HEK293T (cell line): ENCODE measurements around the gene MRPL17.

ENCODE experiments used
- CTCF ChIA-PET: fragments of 350-600 bp; formaldehyde crosslinking; extraction: SDS; loops from one replicate; lab custom pipeline; 2021; ENCODE audit warnings: antibody characterized with exemption, inconsistent platforms; lab: Yijun Ruan, JAX
- POLR2A ChIA-PET: fragments of 350-600 bp; formaldehyde crosslinking; extraction: SDS; loops from one replicate; lab custom pipeline; 2020; ENCODE audit warnings: antibody characterized with exemption, inconsistent platforms; lab: Yijun Ruan, JAX
- DNase-seq: peaks from one replicate; pipeline ENCODE4 v3.0.0; 2012; ENCODE audit warnings: mixed read lengths; ENCODE audit errors: extremely low spot score
- ARNT ChIP-seq: fragments of 450-650 bp; IDR thresholded peaks from 2 replicates; pipeline ENCODE4 v1.6.1; 2017; ENCODE audit warnings: mild to moderate bottlenecking
- BHLHE40 ChIP-seq: fragments of 450-650 bp; IDR thresholded peaks from 2 replicates; pipeline ENCODE4 v1.6.1; 2016; ENCODE audit warnings: mild to moderate bottlenecking, moderate library complexity, borderline replicate concordance
- CTBP1 ChIP-seq: fragments of 450-650 bp; IDR thresholded peaks from 2 replicates; pipeline ENCODE4 v1.6.1; 2016; ENCODE audit warnings: borderline replicate concordance
- ELF4 ChIP-seq: fragments of 450-650 bp; IDR thresholded peaks from 2 replicates; pipeline ENCODE4 v1.6.1; 2017; ENCODE audit warnings: antibody characterized with exemption
- FOXA1 ChIP-seq: fragments of 450-650 bp; IDR thresholded peaks from 2 replicates; pipeline ENCODE4 v1.6.1; 2016; ENCODE audit warnings: mild to moderate bottlenecking
- FOXK2 ChIP-seq: fragments of 450-650 bp; IDR thresholded peaks from 2 replicates; pipeline ENCODE4 v1.6.1; 2016; ENCODE audit warnings: mild to moderate bottlenecking
- FOXM1 ChIP-seq: fragments of 450-650 bp; IDR thresholded peaks from 2 replicates; pipeline ENCODE4 v1.6.1; 2017; ENCODE audit warnings: mild to moderate bottlenecking, borderline replicate concordance
- HDGF ChIP-seq: fragments of 450-650 bp; IDR thresholded peaks from 2 replicates; pipeline ENCODE4 v1.6.1; 2017; ENCODE audit warnings: antibody characterized with exemption, borderline replicate concordance
- L3MBTL2 ChIP-seq: fragments of 450-650 bp; conservative IDR thresholded peaks from 2 replicates; pipeline ENCODE4 v1.6.1; 2016; ENCODE audit warnings: mild to moderate bottlenecking
- LEF1 ChIP-seq: fragments of 450-650 bp; IDR thresholded peaks from 2 replicates; pipeline ENCODE4 v1.6.1; 2017; ENCODE audit warnings: mild to moderate bottlenecking, borderline replicate concordance
- NFRKB ChIP-seq: fragments of 450-650 bp; IDR thresholded peaks from 2 replicates; pipeline ENCODE4 v1.6.1; 2016; ENCODE audit warnings: mild to moderate bottlenecking, moderate library complexity
- PKNOX1 ChIP-seq: fragments of 450-650 bp; IDR thresholded peaks from 2 replicates; pipeline ENCODE4 v1.6.1; 2016
- SP1 ChIP-seq: fragments of 450-650 bp; IDR thresholded peaks from 2 replicates; pipeline ENCODE4 v1.6.1; 2017
- SUZ12 ChIP-seq: fragments of 450-650 bp; IDR thresholded peaks from 2 replicates; pipeline ENCODE4 v1.6.1; 2016; ENCODE audit warnings: mild to moderate bottlenecking
- TARDBP ChIP-seq: fragments of 450-650 bp; IDR thresholded peaks from 2 replicates; pipeline ENCODE4 v1.6.1; 2016
- ZNF384 ChIP-seq: fragments of 450-650 bp; IDR thresholded peaks from 2 replicates; pipeline ENCODE4 v1.6.1; 2016

MRPL17 gene

GRCh38 chr11:6635082-6635932, 47.8 kb downstream of the MRPL17 start:
- ChIA-PET CTCF (no interaction called here), POLR2A (interaction anchor here (0.6 to 1.4 kb wide), 2 partner anchors 11 to 48 kb away, joined by 3 to 6 read pairs; partner anchors contain the start of gene MRPL17)
- DNase-seq: no peak
- TF ChIP-seq FOXM1: no peak
- no peak for TF ChIP-seq SUZ12
- TF ChIP-seq SP1: no peak
- no peak for TF ChIP-seq HDGF
- TF ChIP-seq NFRKB: no peak
- TF ChIP-seq FOXA1: no peak
- no peak for TF ChIP-seq TARDBP
- TF ChIP-seq ELF4: no peak
- no peak for TF ChIP-seq BHLHE40

- CTCF ChIA-PET: no interaction called here
- DNase-seq: no peak
- POLR2A ChIA-PET: interaction anchor here (1.4 kb wide), 1 partner anchor 49 kb away, joined by 6 read pairs; the partner anchor contains the start of gene MRPL17
- TF ChIP-seq LEF1 (no peak), CTBP1 (no peak), ARNT (no peak), ELF4 (no peak), FOXM1 (no peak), L3MBTL2 (no peak), NFRKB (no peak), SUZ12 (no peak), HDGF (no peak), PKNOX1 (no peak), FOXK2 (no peak), SP1 (no peak), BHLHE40 (no peak), ZNF384 (no peak)
These were observed 48.6 kb downstream of the MRPL17 start for GRCh38 chr11:6634534-6634933.

GRCh38 chr11:6633422-6634408, 49.4 kb downstream of the MRPL17 start:
- DNase-seq: no peak
- ChIA-PET POLR2A (no interaction called here), CTCF (no interaction called here)
- TF ChIP-seq L3MBTL2: no peak
- TF ChIP-seq CTBP1: no peak
- no peak for TF ChIP-seq ARNT
- no peak for TF ChIP-seq SUZ12
- no peak for TF ChIP-seq BHLHE40
- no peak for TF ChIP-seq FOXK2
- TF ChIP-seq PKNOX1: no peak
- TF ChIP-seq TARDBP: no peak
- no peak for TF ChIP-seq FOXA1
- TF ChIP-seq HDGF: no peak
- no peak for TF ChIP-seq ELF4

GRCh38 chr11:6632116-6633073, 50.7 kb downstream of the MRPL17 start:
- ChIA-PET POLR2A (interaction anchor here (1.0 to 2.0 kb wide), 2 partner anchors 13 to 51 kb away, joined by 3 to 6 read pairs; partner anchors contain the start of genes MRPL17 and TPP1), CTCF (no interaction called here)
- TF ChIP-seq FOXK2: no peak
- no peak for TF ChIP-seq CTBP1
- no peak for TF ChIP-seq FOXA1
- no peak for TF ChIP-seq SUZ12
- TF ChIP-seq ARNT: no peak
- TF ChIP-seq TARDBP: no peak
- TF ChIP-seq ZNF384: no peak
- DNase-seq: no peak

GRCh38 chr11:6631361-6631890, 51.7 kb downstream of the MRPL17 start:
- no peak for DNase-seq
- no peak for TF ChIP-seq LEF1
- TF ChIP-seq ARNT: no peak
- no peak for TF ChIP-seq FOXM1
- TF ChIP-seq SP1: no peak
- TF ChIP-seq HDGF: no peak
- no peak for TF ChIP-seq FOXA1
- no peak for TF ChIP-seq ELF4
- TF ChIP-seq NFRKB: no peak
- TF ChIP-seq CTBP1: no peak
- ChIA-PET POLR2A (interaction anchor here (1.0 to 2.0 kb wide), 3 partner anchors 12 to 52 kb away, joined by 3 to 6 read pairs (median 6); partner anchors contain the start of genes MRPL17, TAF10 and TPP1), CTCF (interaction anchor here (0.7 kb wide), 1 partner anchor 348 kb away, joined by 3 read pairs; no protein-coding TSS in a partner anchor)
